GM19240 (cell line): Measurements from ENCODE around the gene FBXW4.
"Not testable (repeated sequence)": the region's sequence is repeated elsewhere in the genome, so short reads cannot be mapped to it uniquely, and the experiment has no call there.

ENCODE experiments used
- DNase-seq: peaks from one replicate; pipeline ENCODE4 v3.0.0; 2011; ENCODE audit warnings: low spot score; ENCODE audit not compliant: insufficient read length

FBXW4 gene

GRCh38 chr10:101658975-101659374, 36.0 kb downstream of the FBXW4 start:
- DNase-seq: no peak

GRCh38 chr10:101656890-101657289, 38.1 kb downstream of the FBXW4 start:
- DNase-seq: no peak

GRCh38 chr10:101655570-101655969, 39.4 kb downstream of the FBXW4 start:
- DNase-seq: no peak

GRCh38 chr10:101653536-101653935, 41.4 kb downstream of the FBXW4 start:
- no peak for DNase-seq

GRCh38 chr10:101651336-101651735, 43.6 kb downstream of the FBXW4 start:
- no peak for DNase-seq

- no peak for DNase-seq
Measured at GRCh38 chr10:101650863-101651262, 44.1 kb downstream of the FBXW4 start.

- no peak for DNase-seq
Measured at GRCh38 chr10:101649525-101650085, 45.4 kb downstream of the FBXW4 start.

GRCh38 chr10:101647255-101647654, 47.7 kb downstream of the FBXW4 start:
- DNase-seq: no peak

GRCh38 chr10:101646364-101646763, 48.6 kb downstream of the FBXW4 start:
- no peak for DNase-seq

- DNase-seq: no peak
Measured at GRCh38 chr10:101645659-101646058, 49.3 kb downstream of the FBXW4 start.

- DNase-seq: no peak
Measured at GRCh38 chr10:101644002-101644401, 51.0 kb downstream of the FBXW4 start.

GRCh38 chr10:101643546-101643945, 51.4 kb downstream of the FBXW4 start:
- no peak for DNase-seq

GRCh38 chr10:101639141-101639900, 55.6 kb downstream of the FBXW4 start:
- no peak for DNase-seq

GRCh38 chr10:101633510-101633909, 61.5 kb downstream of the FBXW4 start:
- DNase-seq: not testable (repeated sequence)

- no peak for DNase-seq
Measured at GRCh38 chr10:101631821-101632475, 63.0 kb downstream of the FBXW4 start.

GRCh38 chr10:101630633-101630920, 64.4 kb downstream of the FBXW4 start:
- DNase-seq: no peak

GRCh38 chr10:101629837-101630632, 64.9 kb downstream of the FBXW4 start:
- DNase-seq: no peak

GRCh38 chr10:101625821-101626412, 69.1 kb downstream of the FBXW4 start:
- DNase-seq: no peak

- no peak for DNase-seq
Measured at GRCh38 chr10:101624526-101625102, 70.4 kb downstream of the FBXW4 start.

- no peak for DNase-seq
Measured at GRCh38 chr10:101623528-101623927, 71.4 kb downstream of the FBXW4 start.

GRCh38 chr10:101619983-101620382, 75.0 kb downstream of the FBXW4 start:
- no peak for DNase-seq
